H1 (cell line): ENCODE measurements around the gene PAX5. TPM values are rescaled to one million over a fixed set of nuclear protein-coding genes. Genes with fewer than 3 reads are reported as not detected.

Experiments used
- CTCF ChIA-PET: fragments of 300-600 bp; sonication (Branson Sonifier 250); formaldehyde crosslinking; loops from one replicate; lab custom pipeline; 2021; ENCODE audit not compliant: partially characterized antibody; lab: Charles Lee
- POLR2A ChIA-PET: fragments of 300-600 bp; sonication (Branson Sonifier 250); formaldehyde crosslinking; loops from one replicate; lab custom pipeline; 2021; ENCODE audit warnings: inconsistent platforms; ENCODE audit not compliant: partially characterized antibody; lab: Charles Lee
- DNase-seq, 2 experiments: peaks; one replicate each; pipeline versions ENCODE4 v3.0.0 to v3.0.0-alpha.2; 2010 to 2022; ENCODE audit warnings: low spot score in 2 of 2, low read depth in 1 of 2, mixed read lengths in 1 of 2
- FAIRE-seq: peaks from 2 replicates; lab custom pipeline; 2011; peaks lifted over from hg19 to GRCh38; lab: Jason Lieb, UNC
- H2AFZ ChIP-seq: 2 replicates; pipeline ENCODE4 v1.8.1; 2012; ENCODE audit warnings: low read length, inconsistent platforms
- H2AK5ac ChIP-seq: 2 replicates; pipeline ENCODE4 v1.6.1; 2013; ENCODE audit warnings: low read depth, low read length
- H2BK120ac ChIP-seq: replicated peaks from 2 replicates; pipeline ENCODE3; 2013; ENCODE audit warnings: low read depth, low read length, inconsistent platforms
- H2BK12ac ChIP-seq: 2 replicates; pipeline ENCODE4 v1.6.1; 2013; ENCODE audit warnings: low read depth, low read length
- H2BK15ac ChIP-seq: 2 replicates; pipeline ENCODE4 v1.6.1; 2013; ENCODE audit warnings: low read length
- H2BK20ac ChIP-seq: 2 replicates; pipeline ENCODE4 v1.6.1; 2013; ENCODE audit warnings: low read length
- H2BK5ac ChIP-seq: 2 replicates; pipeline ENCODE4 v1.6.1; 2013; ENCODE audit warnings: low read depth, low read length
- H3K14ac ChIP-seq: 2 replicates; pipeline ENCODE4 v1.6.1; 2013; ENCODE audit warnings: inconsistent platforms; ENCODE audit not compliant: insufficient read length
- H3K18ac ChIP-seq: 2 replicates; pipeline ENCODE4 v1.6.1; 2013; ENCODE audit warnings: low read length; ENCODE audit errors: extremely low read depth
- H3K23ac ChIP-seq: 2 replicates; pipeline ENCODE4 v1.6.1; 2013; ENCODE audit warnings: inconsistent platforms; ENCODE audit not compliant: insufficient read length
- H3K23me2 ChIP-seq: 2 replicates; pipeline ENCODE4 v1.6.1; 2013; ENCODE audit warnings: low read depth, low read length
- H3K27ac ChIP-seq: 2 replicates; pipeline ENCODE4 v1.6.1; 2011; ENCODE audit warnings: low read depth, low read length, inconsistent platforms
- H3K27me3 ChIP-seq, 4 experiments: replicated peaks in 1 of 4; 1 replicate in 1 of 4; 2 replicates in 3 of 4; pipeline versions ENCODE4 v1.6.1 to v1.8.1; 2011 to 2013; ENCODE audit warnings: low read length in 3 of 4, mild to moderate bottlenecking in 3 of 4, inconsistent platforms in 2 of 4, mixed read lengths in 2 of 4, moderate library complexity in 1 of 4; ENCODE audit not compliant: control insufficient read depth in 3 of 4, insufficient read depth in 3 of 4; ENCODE audit errors: extremely low read depth in 1 of 4
- H3K36me3 ChIP-seq, 4 experiments: 2 replicates each; pipeline versions ENCODE4 v1.6.1 to v1.8.1; 2011 to 2013; ENCODE audit warnings: mild to moderate bottlenecking in 4 of 4, low read length in 3 of 4, moderate library complexity in 2 of 4, control low read depth in 1 of 4, inconsistent platforms in 1 of 4; ENCODE audit not compliant: insufficient read depth in 4 of 4, control insufficient read depth in 2 of 4
- H3K4ac ChIP-seq: replicated peaks from 2 replicates; pipeline ENCODE3; 2013; ENCODE audit warnings: low read length, low read depth, mixed read lengths, inconsistent platforms; ENCODE audit not compliant: insufficient read length
- H3K4me1 ChIP-seq, 4 experiments: replicated peaks in 1 of 4; 1 replicate in 1 of 4; 2 replicates in 3 of 4; pipeline versions ENCODE4 v1.6.1 to v1.8.1; 2011 to 2013; ENCODE audit warnings: low read length in 3 of 4, inconsistent platforms in 2 of 4, mixed read lengths in 1 of 4; ENCODE audit not compliant: insufficient read depth in 4 of 4, control insufficient read depth in 3 of 4
- H3K4me2 ChIP-seq, 2 experiments: 2 replicates each; pipeline versions ENCODE4 v1.6.1 to v1.8.1; 2011 to 2013; ENCODE audit warnings: low read depth in 2 of 2, low read length in 2 of 2, control low read depth in 1 of 2, inconsistent platforms in 1 of 2, mild to moderate bottlenecking in 1 of 2; ENCODE audit not compliant: insufficient read depth in 1 of 2
- H3K4me3 ChIP-seq, 4 experiments: fragments of 200-600, 300-600 bp in 1 of 4; sonication (generic), shearing (Covaris generic), sonication (Bioruptor Twin) in 1 of 4; 2 replicates each; pipeline versions ENCODE4 v1.5.1 to v1.8.1; 2011 to 2016; ENCODE audit warnings: low read length in 4 of 4, low read depth in 3 of 4, control low read depth in 2 of 4, inconsistent platforms in 2 of 4, mild to moderate bottlenecking in 2 of 4, mixed read lengths in 1 of 4, moderate library complexity in 1 of 4; ENCODE audit not compliant: insufficient read depth in 2 of 4; ENCODE audit errors: extremely low read depth in 1 of 4
- H3K56ac ChIP-seq: replicated peaks from 2 replicates; pipeline ENCODE3; 2013; ENCODE audit warnings: low read depth, mild to moderate bottlenecking, mixed read lengths, low read length, inconsistent platforms; ENCODE audit not compliant: insufficient read length
- H3K79me1 ChIP-seq: 2 replicates; pipeline ENCODE4 v1.6.1; 2013; ENCODE audit warnings: low read depth, low read length, control low read depth
- H3K79me2 ChIP-seq, 2 experiments: 2 replicates each; pipeline versions ENCODE4 v1.6.1 to v1.8.1; 2012 to 2013; ENCODE audit warnings: low read length in 2 of 2, mild to moderate bottlenecking in 2 of 2, inconsistent platforms in 1 of 2; ENCODE audit not compliant: insufficient read depth in 2 of 2, control insufficient read depth in 1 of 2
- H3K9ac ChIP-seq, 4 experiments: replicated peaks in 1 of 4; 1 replicate in 1 of 4; 2 replicates in 3 of 4; pipeline versions ENCODE4 v1.6.1 to v1.8.1; 2011 to 2013; ENCODE audit warnings: low read depth in 3 of 4, low read length in 3 of 4, control low read depth in 2 of 4, mild to moderate bottlenecking in 2 of 4, moderate library complexity in 2 of 4, inconsistent platforms in 1 of 4; ENCODE audit errors: extremely low read depth in 1 of 4
- H3K9me3 ChIP-seq, 2 experiments: 2 replicates each; pipeline versions ENCODE4 v1.6.1 to v1.8.1; 2012 to 2013; ENCODE audit warnings: mild to moderate bottlenecking in 2 of 2, moderate library complexity in 2 of 2, control low read depth in 1 of 2, inconsistent platforms in 1 of 2, low read depth in 1 of 2, low read length in 1 of 2, mixed read lengths in 1 of 2; ENCODE audit not compliant: insufficient read depth in 2 of 2
- H4K20me1 ChIP-seq, 2 experiments: replicated peaks in 1 of 2; 2 replicates each; pipeline versions ENCODE3 to v1.8.1; 2011 to 2013; ENCODE audit warnings: inconsistent platforms in 2 of 2, low read length in 2 of 2, mild to moderate bottlenecking in 1 of 2; ENCODE audit not compliant: insufficient read depth in 2 of 2, control insufficient read depth in 1 of 2
- H4K5ac ChIP-seq: 2 replicates; pipeline ENCODE4 v1.6.1; 2013; ENCODE audit warnings: low read length, low read depth, mixed read lengths, inconsistent platforms; ENCODE audit not compliant: insufficient read length
- H4K8ac ChIP-seq: 2 replicates; pipeline ENCODE4 v1.8.0; 2013; ENCODE audit warnings: mild to moderate bottlenecking, moderate library complexity, low read length, inconsistent platforms; ENCODE audit not compliant: insufficient read depth; ENCODE audit errors: extremely low read depth
- H4K91ac ChIP-seq: replicated peaks from 2 replicates; pipeline ENCODE3; 2013; ENCODE audit warnings: low read length, mixed read lengths, inconsistent platforms; ENCODE audit not compliant: insufficient read length
- POU5F1 ChIP-seq: IDR thresholded peaks from 2 replicates; pipeline ENCODE4 v1.6.1; 2011; ENCODE audit warnings: low read depth, mild to moderate bottlenecking, low read length, moderate library complexity
- SUZ12 ChIP-seq: fragments of 200-600 bp; sonication (generic); IDR thresholded peaks from 2 replicates; pipeline ENCODE4 v1.6.1; 2012; ENCODE audit warnings: mild to moderate bottlenecking, inconsistent platforms, low read length, moderate library complexity, mixed read lengths
- WGBS, 2 experiments: shearing (Covaris generic) in 1 of 2; methylation state at CpG; one replicate each; pipeline versions ENCODE4 v1.1.6 to v1.1.7; 2013 to 2015; ENCODE audit warnings: low lambda C conversion rate in 2 of 2, mixed read lengths in 2 of 2, inconsistent platforms in 1 of 2, low coverage in 1 of 2, missing lambda C conversion rate in 1 of 2; ENCODE audit not compliant: insufficient replicate concordance in 2 of 2, insufficient coverage in 1 of 2, insufficient read length in 1 of 2; ENCODE audit errors: extremely low coverage in 1 of 2, missing lambda C conversion rate in 1 of 2; 5-methylcytosine and 5-hydroxymethylcytosine counted together
- polyA plus RNA-seq, 7 experiments: library from polyadenylated mRNA; depleted of rRNA in 3 of 7; stranded (reverse) in 5 of 7; unstranded in 2 of 7; fragments of >200 nt in 5 of 7; fragments of 200-250 nt in 2 of 7; gene quantifications; 1 replicate in 5 of 7; 2 replicates in 1 of 7; 4 replicates in 1 of 7; pipeline versions ENCODE4 v1.2.1 to v1.2.3, GENCODE V29; 2011 to 2013; ENCODE audit warnings: missing spikeins in 2 of 7, mixed read lengths in 2 of 7
- total RNA-seq: library from RNA; stranded (reverse); fragmentation: NEBNext Ultra II Directional; extraction: Animal tissue kit (Norgen Biotek cat#: 25700); gene quantifications from 2 replicates; pipeline ENCODE4 v1.2.1, GENCODE V29; 2021

The PAX5 gene
- total and polyA plus RNA-seq, 2 of the 8 experiments (the other 6 are each of a cell fraction or from before 2014, with no cell fraction given) = 0.29 to 0.43 TPM

DNA sequence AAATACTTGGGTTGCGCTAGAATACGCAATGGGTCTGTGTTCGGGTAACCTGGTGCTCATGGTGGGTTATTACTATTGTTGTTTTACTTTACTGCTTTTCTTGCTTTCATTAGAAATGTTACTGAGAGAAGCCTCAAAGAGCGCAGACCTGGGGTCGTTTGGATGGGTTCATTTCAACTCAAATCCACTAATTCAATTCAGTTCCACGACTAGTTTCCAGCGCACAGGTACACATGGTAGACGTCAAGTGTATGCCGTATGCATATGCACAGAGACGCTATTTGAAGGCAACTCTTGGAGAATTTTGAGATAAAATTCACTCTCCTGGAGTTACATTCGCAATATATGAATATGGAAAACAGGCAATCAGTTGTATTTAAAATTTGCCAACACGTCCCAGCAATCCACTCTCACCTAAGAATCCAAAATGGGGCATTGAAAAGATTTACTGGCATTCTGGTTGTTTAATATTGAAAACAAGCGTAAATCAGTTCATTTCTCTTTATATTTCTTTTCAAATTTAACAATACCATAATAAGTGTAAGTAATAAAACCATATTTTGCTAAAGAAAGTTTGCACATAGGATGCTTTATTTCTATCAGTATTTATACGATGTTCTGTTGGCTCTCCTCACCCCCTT is 4.4 kb upstream of the PAX5 start:
- H3K4me3 ChIP-seq = peak overlapping the region; percentile 27 to 64 (median 38); a peak in 5 of 8 replicates
- DNase-seq = no peak
- H2BK120ac ChIP-seq = no peak overlapping the region
- POLR2A ChIA-PET = interaction anchor here (1.1 to 2.0 kb wide), 2 partner anchors 10 to 41 kb away, joined by 3 to 7 read pairs; no protein-coding TSS in a partner anchor
- no peak overlapping the region for H3K14ac ChIP-seq
- H2AK5ac ChIP-seq = no peak overlapping the region
- no peak for TF ChIP-seq POU5F1
- peak; percentile 36 for TF ChIP-seq SUZ12
- TF ChIP-seq, all 59 proteins: peak for 1
- Histone ChIP-seq H2AFZ (no peak overlapping the region; the same call in 1 of the 2 replicates), H3K9me3 (no peaks in the 10 kb centered on the region), H3K27me3 (peaks cover 44 to 67% (median 64%) of the 10 kb centered on the region in 4 experiments), H3K4me1 (peaks cover 9 to 27% (median 15%) of the 10 kb centered on the region in 4 experiments), H2BK20ac (no peak overlapping the region), H3K9ac (no peak overlapping the region), H4K8ac (no peak overlapping the region), H3K36me3 (no peaks in the 10 kb centered on the region), H3K79me1 (no peaks in the 10 kb centered on the region), H2BK5ac (no peak overlapping the region), H3K4ac (no peak overlapping the region), H3K4me2 (peak overlapping the region; percentile 88), H4K91ac (no peak overlapping the region), H4K20me1 (peaks cover 0 to 1% of the 10 kb centered on the region in 2 experiments), H3K56ac (no peak overlapping the region), H3K23ac (no peak overlapping the region), H3K27ac (no peak overlapping the region), H3K23me2 (peaks cover 26% of the 10 kb centered on the region), H3K18ac (peak overlapping the region; percentile 22; the same call in 1 of the 2 replicates), H3K79me2 (no peaks in the 10 kb centered on the region), H2BK15ac (no peak overlapping the region), H4K5ac (no peak overlapping the region), H2BK12ac (no peak overlapping the region)
- FAIRE-seq = peak; percentile 24
- WGBS, 2 experiments = 32% methylated on average over 14 of the region's 14 CpGs; no CpG with 5 or more reads in 1 of the 2 experiments
- CTCF ChIA-PET = interaction anchor here (0.5 to 2.5 kb wide), 6 partner anchors 9 to 224 kb away, joined by 3 to 8 read pairs (median 4); no protein-coding TSS in a partner anchor
